Activated CD4-positive, alpha-beta T cell treated with anti-CD3 and anti-CD28 coated beads, Interleukin-2, amount 10 ng/mL, durations not matched to agents 7 days and 5 days (primary cell): ENCODE data around the gene RHBDF2. TPM values are rescaled to one million over a fixed set of nuclear protein-coding genes. Genes with fewer than 3 reads are reported as not detected.

Experiments used
- CTCF ChIA-PET: fragments of 350-600 bp; sonication (Branson Sonifier 250); formaldehyde crosslinking; loops from one replicate; lab custom pipeline; 2021; ENCODE audit warnings: antibody characterized with exemption; lab: Charles Lee
- POLR2A ChIA-PET: fragments of 350-600 bp; sonication (Branson Sonifier 250); formaldehyde crosslinking; loops from one replicate; lab custom pipeline; 2021; ENCODE audit warnings: antibody characterized with exemption; lab: Charles Lee
- DNase-seq: peaks from one replicate; pipeline ENCODE4 v3.0.0-alpha.2; 2020
- H3K27ac Mint-ChIP-seq: one replicate; pipeline ENCODE4 v1.8.0; 2021; ENCODE audit warnings: mild to moderate bottlenecking, moderate library complexity, mixed read lengths
- H3K27me3 Mint-ChIP-seq: one replicate; pipeline ENCODE4 v1.8.0; 2021; ENCODE audit warnings: mixed read lengths
- H3K36me3 Mint-ChIP-seq: one replicate; pipeline ENCODE4 v1.8.0; 2021; ENCODE audit warnings: low read depth, mixed read lengths
- H3K4me1 Mint-ChIP-seq: one replicate; pipeline ENCODE4 v1.8.0; 2021; ENCODE audit warnings: mixed read lengths
- H3K4me3 Mint-ChIP-seq: one replicate; pipeline ENCODE4 v1.8.0; 2021; ENCODE audit warnings: mild to moderate bottlenecking, moderate library complexity, mixed read lengths
- H3K9me3 Mint-ChIP-seq: one replicate; pipeline ENCODE4 v1.8.0; 2021; ENCODE audit warnings: mixed read lengths
- total RNA-seq, 2 experiments: library from RNA; stranded (reverse); gene quantifications; one replicate each; pipeline ENCODE4 v1.2.3, GENCODE V29; 2021

Gene RHBDF2
- total RNA-seq, 2 experiments from 2014 or later, result 37.1 to 41.6 TPM

GRCh38 chr17:76422860-76423259 is 78.4 kb downstream of the RHBDF2 start:
- no peak overlapping the region for H3K27ac Mint-ChIP-seq
- peaks cover 2% of the 10 kb centered on the region for H3K4me1 Mint-ChIP-seq
- no peak for DNase-seq
- H3K27me3 Mint-ChIP-seq, result no peaks in the 10 kb centered on the region
- H3K4me3 Mint-ChIP-seq, result no peak overlapping the region
- no peaks in the 10 kb centered on the region for H3K36me3 Mint-ChIP-seq
- ChIA-PET CTCF (interaction anchor here (0.8 to 1.3 kb wide), 3 partner anchors 9 to 33 kb away, joined by 3 to 4 read pairs (median 3); no protein-coding TSS in a partner anchor), POLR2A (no interaction called here)
- H3K9me3 Mint-ChIP-seq, result no peaks in the 10 kb centered on the region

GRCh38 chr17:76422406-76422805 is 78.8 kb downstream of the RHBDF2 start:
- DNase-seq, result no peak
- no peak overlapping the region for H3K4me3 Mint-ChIP-seq
- peaks cover 6% of the 10 kb centered on the region for H3K4me1 Mint-ChIP-seq
- no peaks in the 10 kb centered on the region for H3K36me3 Mint-ChIP-seq
- ChIA-PET POLR2A (no interaction called here), CTCF (interaction anchor here (1.3 kb wide), 1 partner anchor 8 kb away, joined by 3 read pairs; no protein-coding TSS in a partner anchor)
- no peaks in the 10 kb centered on the region for H3K9me3 Mint-ChIP-seq
- H3K27ac Mint-ChIP-seq, result no peak overlapping the region
- H3K27me3 Mint-ChIP-seq, result no peaks in the 10 kb centered on the region

GRCh38 chr17:76421044-76421407 is 80.2 kb downstream of the RHBDF2 start:
- Mint-ChIP-seq H3K36me3 (no peaks in the 10 kb centered on the region), H3K9me3 (no peaks in the 10 kb centered on the region), H3K4me3 (no peak overlapping the region), H3K27me3 (no peaks in the 10 kb centered on the region), H3K27ac (no peak overlapping the region), H3K4me1 (peaks cover 6% of the 10 kb centered on the region)
- ChIA-PET POLR2A (no interaction called here), CTCF (no interaction called here)
- DNase-seq, result no peak

Other genes starting within 250 kb of the RHBDF2 start
- 100 to 1,000 TPM; 319 to 399 TPM for gene UBALD2, start 236.1 kb downstream of the RHBDF2 start, total RNA-seq
- gene QRICH2, start 193.1 kb downstream of the RHBDF2 start, total RNA-seq, result 1 to 10 TPM; 3.6 to 3.7 TPM
- gene PRPSAP1, start 147.5 kb downstream of the RHBDF2 start, total RNA-seq, result 10 to 100 TPM; 58.7 to 63.0 TPM
- gene SPHK1, start 116.8 kb downstream of the RHBDF2 start, total RNA-seq, result 1 to 10 TPM; 1.4 to 1.6 TPM
- gene UBE2O, start 48.3 kb downstream of the RHBDF2 start, total RNA-seq, result 10 to 100 TPM; 30.5 to 31.3 TPM
- not detected for gene AANAT, start 33.8 kb downstream of the RHBDF2 start, total RNA-seq
- gene CYGB, start 36.3 kb upstream of the RHBDF2 start, total RNA-seq, result not detected
- not detected for gene PRCD, start 38.6 kb upstream of the RHBDF2 start, total RNA-seq
- not detected for gene ST6GALNAC2, start 84.4 kb upstream of the RHBDF2 start, total RNA-seq
- gene ST6GALNAC1, start 142.3 kb upstream of the RHBDF2 start, total RNA-seq, result 1 to 10 TPM; 1.4 to 2.1 TPM
- gene MXRA7, start 209.5 kb upstream of the RHBDF2 start, total RNA-seq, result 10 to 100 TPM; 25.7 to 27.3 TPM
- gene JMJD6, start 225.2 kb upstream of the RHBDF2 start, total RNA-seq, result 10 to 100 TPM; 42.9 to 51.3 TPM
- 10 to 100 TPM; 33.0 to 35.7 TPM for gene METTL23, start 225.4 kb upstream of the RHBDF2 start, total RNA-seq
- gene SRSF2, start 235.9 kb upstream of the RHBDF2 start, total RNA-seq, result 100 to 1,000 TPM; 398 to 443 TPM
- gene MFSD11, start 236.7 kb upstream of the RHBDF2 start, total RNA-seq, result 10 to 100 TPM; 21.8 to 27.7 TPM